OCI-LY7 (cell line): ENCODE results near the gene CCDC51. TPM values are rescaled to one million over a fixed set of nuclear protein-coding genes. Genes with fewer than 3 reads are reported as not detected.

Experiments
- BruUV-seq: library from RNA; stranded (reverse); fragments of 400-500 nt; replicated peaks from 2 replicates; lab custom pipeline; 2021; lab: Mats Ljungman, UMichigan
- CTCF ChIA-PET: fragments of 300-600 bp; sonication (Branson Sonifier 250); formaldehyde crosslinking; loops from one replicate; lab custom pipeline; 2022; ENCODE audit warnings: antibody characterized with exemption; ENCODE audit not compliant: unreplicated experiment; lab: Charles Lee
- POLR2A ChIA-PET: fragments of 300-600 bp; sonication (Branson Sonifier 250); formaldehyde crosslinking; loops from one replicate; lab custom pipeline; 2022; ENCODE audit warnings: antibody characterized with exemption; lab: Charles Lee
- DNase-seq: peaks from one replicate; pipeline ENCODE4 v3.0.0-alpha.2; 2015; ENCODE audit warnings: low spot score
- H2AFZ ChIP-seq: fragments of 200-600 bp; sonication (generic), shearing (Covaris generic); 2 replicates; pipeline ENCODE4 v1.6.1; 2014; ENCODE audit warnings: mild to moderate bottlenecking, antibody characterized with exemption, low read length, moderate library complexity
- H3K27ac ChIP-seq: fragments of 200-600 bp; sonication (generic); 2 replicates; pipeline ENCODE4 v1.5.1; 2014; ENCODE audit warnings: mixed run types, low read depth, mild to moderate bottlenecking, moderate library complexity, low read length, inconsistent platforms; ENCODE audit not compliant: poor library complexity, severe bottlenecking
- H3K36me3 ChIP-seq: fragments of 200-600 bp; sonication (generic); 2 replicates; pipeline ENCODE4 v1.6.1; 2014; ENCODE audit warnings: mild to moderate bottlenecking, antibody characterized with exemption, low read length, moderate library complexity, mixed read lengths; ENCODE audit not compliant: insufficient read depth
- H3K4me1 ChIP-seq: fragments of 200-600 bp; sonication (generic); 2 replicates; pipeline ENCODE4 v1.5.1; 2014; ENCODE audit warnings: mild to moderate bottlenecking, low read length; ENCODE audit not compliant: insufficient read depth, poor library complexity, severe bottlenecking
- H3K4me2 ChIP-seq: fragments of 200-600 bp; sonication (generic); 2 replicates; pipeline ENCODE4 v1.6.1; 2014; ENCODE audit warnings: mild to moderate bottlenecking, low read length
- H3K4me3 ChIP-seq: fragments of 200-600 bp; sonication (generic); 2 replicates; pipeline ENCODE4 v1.5.1; 2014; ENCODE audit warnings: mild to moderate bottlenecking, low read depth, low read length; ENCODE audit not compliant: poor library complexity, severe bottlenecking
- H3K79me2 ChIP-seq: fragments of 200-600 bp; sonication (generic); 2 replicates; pipeline ENCODE4 v1.6.1; 2016; ENCODE audit warnings: low read depth, mild to moderate bottlenecking, low read length, moderate library complexity, mixed read lengths; ENCODE audit not compliant: insufficient read depth
- H3K9me2 ChIP-seq: fragments of 200-600 bp; sonication (generic); 2 replicates; pipeline ENCODE4 v1.6.1; 2016; ENCODE audit warnings: mild to moderate bottlenecking, low read length, mixed read lengths; ENCODE audit not compliant: insufficient read depth
- H3K9me3 ChIP-seq: fragments of 200-600 bp; sonication (generic); 2 replicates; pipeline ENCODE4 v1.6.1; 2014; ENCODE audit warnings: mild to moderate bottlenecking, mixed run types, low read length, mixed read lengths
- H4K20me1 ChIP-seq: fragments of 200-600 bp; sonication (generic); 2 replicates; pipeline ENCODE4 v1.6.1; 2014; ENCODE audit warnings: mild to moderate bottlenecking, antibody characterized with exemption, low read length, moderate library complexity, mixed read lengths; ENCODE audit not compliant: insufficient read depth
- CTCF ChIP-seq: fragments of 200-600 bp; sonication (generic); conservative IDR thresholded peaks from 2 replicates; pipeline ENCODE4 v1.5.1; 2014; ENCODE audit warnings: mild to moderate bottlenecking, antibody characterized with exemption, low read length, moderate library complexity, mixed read lengths
- EZH2phosphoT487 ChIP-seq: fragments of 200-600 bp; sonication (generic); IDR thresholded peaks from 2 replicates; pipeline ENCODE4 v1.6.1; 2018; ENCODE audit warnings: low read depth, borderline replicate concordance, mild to moderate bottlenecking, mixed run types, antibody characterized with exemption, low read length, moderate library complexity, mixed read lengths
- intact Hi-C: fragments of 100-400 bp; cut with micrococcal nuclease; formaldehyde crosslinking; loops from one replicate; pipeline ENCODE4 v1.10.0; 2022; ENCODE audit not compliant: unreplicated experiment
- total RNA-seq, 2 experiments: library from RNA; depleted of rRNA in 1 of 2; stranded (reverse); fragments of >200 nt in 1 of 2; shearing (Covaris generic) in 1 of 2; gene quantifications; 2 replicates each; pipeline ENCODE4 v1.2.3, GENCODE V29; 2014 to 2022

CCDC51 gene
- total RNA-seq, 2 experiments from 2014 or later: 23.0 to 24.9 TPM

GRCh38 chr3:48395714-48396113, 44.2 kb downstream of the CCDC51 start:
- Histone ChIP-seq H3K27ac (no peak overlapping the region), H3K79me2 (no peaks in the 10 kb centered on the region), H3K9me2 (no peaks in the 10 kb centered on the region), H3K4me2 (no peak overlapping the region), H3K4me1 (no peaks in the 10 kb centered on the region), H3K4me3 (no peak overlapping the region), H3K9me3 (no peaks in the 10 kb centered on the region), H4K20me1 (no peaks in the 10 kb centered on the region), H3K36me3 (no peaks in the 10 kb centered on the region), H2AFZ (no peak overlapping the region)
- intact Hi-C loops: no loop called here
- no peak for TF ChIP-seq EZH2phosphoT487
- ChIA-PET CTCF (no interaction called here), POLR2A (no interaction called here)
- no TSS peak for BruUV-seq
- DNase-seq: no peak

GRCh38 chr3:48394391-48394790, 45.5 kb downstream of the CCDC51 start:
- no peaks in the 10 kb centered on the region for H3K4me1 ChIP-seq
- intact Hi-C loops: no loop called here
- no peak overlapping the region for H3K4me3 ChIP-seq
- no peak for TF ChIP-seq CTCF
- no peak for TF ChIP-seq EZH2phosphoT487
- no TSS peak for BruUV-seq
- H3K9me2 ChIP-seq: no peaks in the 10 kb centered on the region
- POLR2A ChIA-PET: no interaction called here
- H3K9me3 ChIP-seq: no peaks in the 10 kb centered on the region
- no peaks in the 10 kb centered on the region for H3K36me3 ChIP-seq
- DNase-seq: no peak
- no peaks in the 10 kb centered on the region for H3K79me2 ChIP-seq
- no peaks in the 10 kb centered on the region for H4K20me1 ChIP-seq
- no peak overlapping the region for H2AFZ ChIP-seq
- CTCF ChIA-PET: interaction anchor here (0.5 kb wide), 1 partner anchor 240 kb away, joined by 3 read pairs; no protein-coding TSS in a partner anchor
- H3K27ac ChIP-seq: no peak overlapping the region
- H3K4me2 ChIP-seq: no peak overlapping the region

GRCh38 chr3:48388966-48389365, 51.0 kb downstream of the CCDC51 start:
- Histone ChIP-seq H3K4me2 (no peak overlapping the region), H3K9me2 (no peaks in the 10 kb centered on the region), H3K9me3 (peaks cover 11% of the 10 kb centered on the region), H3K4me3 (no peak overlapping the region), H3K36me3 (no peaks in the 10 kb centered on the region), H3K27ac (no peak overlapping the region), H2AFZ (no peak overlapping the region), H4K20me1 (no peaks in the 10 kb centered on the region), H3K79me2 (no peaks in the 10 kb centered on the region), H3K4me1 (no peaks in the 10 kb centered on the region)
- BruUV-seq: no TSS peak
- TF ChIP-seq CTCF (no peak), EZH2phosphoT487 (no peak)
- intact Hi-C loops: no loop called here
- ChIA-PET POLR2A (interaction anchor here (1.0 kb wide), 1 partner anchor 120 kb away, joined by 3 read pairs; no protein-coding TSS in a partner anchor), CTCF (no interaction called here)
- DNase-seq: no peak
